ENCODE data around the gene DPYD. TPM values are rescaled to one million over a fixed set of nuclear protein-coding genes. Genes with fewer than 3 reads are reported as not detected.

The DPYD gene
- total and polyA plus RNA-seq, 2 donors from 2014 or later = 4.9 to 41.6 TPM

GRCh38 chr1:97849345-97850340, 71.2 kb downstream of the DPYD start:
- TF ChIP-seq CTCF (IDR thresholded peaks at IDR 0.05; ENCODE audit: borderline replicate concordance, extremely low read depth, insufficient read depth) = no peak
- Histone ChIP-seq H3K4me3 (ENCODE audit: low read length in 3 of 3) (no peak overlapping the region), H3K27me3 (ENCODE audit: control insufficient read depth, insufficient read depth, low read length) (no peaks in the 10 kb centered on the region), H3K36me3 (ENCODE audit: control insufficient read depth in 2 of 3, insufficient read depth in 3 of 3, low read length in 3 of 3) (no peaks in the 10 kb centered on the region), H3K27ac (ENCODE audit: low read depth in 2 of 2, low read length in 2 of 2) (no peak overlapping the region), H3K9ac (ENCODE audit: low read length in 3 of 3) (no peak overlapping the region), H3K4me1 (ENCODE audit: control insufficient read depth in 2 of 3, insufficient read depth in 2 of 3, low read depth in 1 of 3, low read length in 3 of 3) (no peaks in the 10 kb centered on the region), H3K9me3 (ENCODE audit: control insufficient read depth in 2 of 3, insufficient read depth in 1 of 3, low read length in 3 of 3) (peaks cover 0 to 7% (median 0%) of the 10 kb centered on the region in 3 donors)
- intact Hi-C loops (cut with DNase I) = no loop called here
- DNase-seq = peak in 2 of 5 donors; percentile 28 to 34
- no peak for FAIRE-seq

GRCh38 chr1:97845805-97846204, 75.0 kb downstream of the DPYD start:
- Histone ChIP-seq H3K9ac (ENCODE audit: low read length in 3 of 3) (no peak overlapping the region), H3K27ac (ENCODE audit: low read depth in 2 of 2, low read length in 2 of 2) (no peak overlapping the region), H3K27me3 (ENCODE audit: control insufficient read depth, insufficient read depth, low read length) (no peaks in the 10 kb centered on the region), H3K4me1 (ENCODE audit: control insufficient read depth in 2 of 3, insufficient read depth in 2 of 3, low read depth in 1 of 3, low read length in 3 of 3) (no peaks in the 10 kb centered on the region), H3K9me3 (ENCODE audit: control insufficient read depth in 2 of 3, insufficient read depth in 1 of 3, low read length in 3 of 3) (peaks cover 0 to 7% (median 0%) of the 10 kb centered on the region in 3 donors), H3K36me3 (ENCODE audit: control insufficient read depth in 2 of 3, insufficient read depth in 3 of 3, low read length in 3 of 3) (no peaks in the 10 kb centered on the region), H3K4me3 (ENCODE audit: low read length in 3 of 3) (no peak overlapping the region)
- DNase-seq (peak in 1 of 5 donors; percentile 59), FAIRE-seq (no peak)
- intact Hi-C loops (cut with DNase I) = no loop called here
- TF ChIP-seq CTCF (IDR thresholded peaks at IDR 0.05; ENCODE audit: borderline replicate concordance, extremely low read depth, insufficient read depth) = no peak

- no peaks in the 10 kb centered on the region for H3K27me3 ChIP-seq (ENCODE audit: control insufficient read depth, insufficient read depth, low read length)
- DNase-seq (peak in 1 of 5 donors; percentile 45), FAIRE-seq (no peak)
- H3K4me1 ChIP-seq (ENCODE audit: control insufficient read depth in 2 of 3, insufficient read depth in 2 of 3, low read depth in 1 of 3, low read length in 3 of 3) = no peaks in the 10 kb centered on the region
- intact Hi-C loops (cut with DNase I) = no loop called here
- TF ChIP-seq CTCF (IDR thresholded peaks at IDR 0.05; ENCODE audit: borderline replicate concordance, extremely low read depth, insufficient read depth) = no peak
- no peaks in the 10 kb centered on the region for H3K36me3 ChIP-seq (ENCODE audit: control insufficient read depth in 2 of 3, insufficient read depth in 3 of 3, low read length in 3 of 3)
- no peak overlapping the region for H3K27ac ChIP-seq (ENCODE audit: low read depth in 2 of 2, low read length in 2 of 2)
- H3K4me3 ChIP-seq (ENCODE audit: low read length in 3 of 3) = no peak overlapping the region
- no peak overlapping the region for H3K9ac ChIP-seq (ENCODE audit: low read length in 3 of 3)
- H3K9me3 ChIP-seq (ENCODE audit: control insufficient read depth in 2 of 3, insufficient read depth in 1 of 3, low read length in 3 of 3) = peaks cover 0 to 7% (median 0%) of the 10 kb centered on the region in 3 donors
These were observed 76.2 kb downstream of the DPYD start for GRCh38 chr1:97844552-97845089.

Measured in kidney (tissue), 14 donors.